NT2/D1 (cell line): ENCODE data around the gene ARHGEF25.

Experiments used
- SUZ12 ChIP-seq: IDR thresholded peaks from 2 replicates; pipeline ENCODE4 v1.6.1; 2011; ENCODE audit not compliant: insufficient read length, insufficient read depth; ENCODE audit errors: extremely low read depth
- ZNF274 ChIP-seq: IDR thresholded peaks from 2 replicates; pipeline ENCODE4 v1.6.1; 2011; ENCODE audit warnings: mild to moderate bottlenecking, low read depth, low read length

- no peak for TF ChIP-seq ZNF274
- TF ChIP-seq SUZ12, result no peak
These were observed 6.7 kb downstream of the ARHGEF25 start for GRCh38 chr12:57617942-57618341.
